GM18520 (cell line): ENCODE results near the gene GRAMD2A.

ENCODE experiments used
- ATAC-seq: cut with Tn5 transposase; IDR thresholded peaks from one replicate; pipeline ENCODE4 v1.9.1; 2021; ENCODE audit not compliant: unreplicated experiment

The GRAMD2A gene

DNA sequence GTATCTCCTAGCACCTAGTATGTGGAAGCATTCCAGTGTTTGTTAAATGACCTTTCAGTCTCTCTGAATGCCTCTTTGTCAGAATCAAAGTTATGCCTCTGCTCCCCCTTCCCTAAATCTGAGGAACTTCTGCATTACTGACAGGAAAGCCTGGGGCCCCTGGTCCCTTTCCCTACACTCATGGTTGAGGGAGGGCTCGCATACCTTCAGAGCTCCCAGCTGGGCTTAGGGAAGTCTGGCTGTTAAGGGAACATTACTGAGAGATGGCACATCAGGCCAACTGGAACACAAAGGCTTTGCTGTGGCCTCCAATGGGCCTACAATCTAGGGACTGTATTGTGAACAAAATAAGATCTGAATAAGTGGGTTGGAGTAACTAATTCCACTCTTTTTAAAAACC lies 23.1 kb upstream of the GRAMD2A start:
- ATAC-seq: no peak

DNA sequence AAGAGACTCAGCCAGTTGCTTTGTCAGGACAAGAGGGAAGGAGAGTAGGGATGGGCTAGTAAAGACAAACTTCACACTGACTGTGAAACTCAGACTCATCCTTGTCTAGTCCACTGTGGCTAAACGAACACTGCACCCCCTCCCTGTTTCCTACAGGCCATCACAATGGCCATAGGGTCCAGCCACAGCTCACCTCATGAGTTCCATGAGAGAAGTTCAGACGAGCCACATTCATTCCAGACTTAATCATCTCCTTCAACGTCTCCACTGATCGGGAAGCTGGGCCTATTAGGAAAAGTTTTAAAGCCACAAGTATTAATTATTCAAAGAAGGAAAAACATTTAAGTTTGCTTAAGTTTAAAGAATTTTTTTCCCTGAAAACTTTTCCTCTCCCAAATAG lies 19.6 kb upstream of the GRAMD2A start:
- ATAC-seq: no peak

DNA sequence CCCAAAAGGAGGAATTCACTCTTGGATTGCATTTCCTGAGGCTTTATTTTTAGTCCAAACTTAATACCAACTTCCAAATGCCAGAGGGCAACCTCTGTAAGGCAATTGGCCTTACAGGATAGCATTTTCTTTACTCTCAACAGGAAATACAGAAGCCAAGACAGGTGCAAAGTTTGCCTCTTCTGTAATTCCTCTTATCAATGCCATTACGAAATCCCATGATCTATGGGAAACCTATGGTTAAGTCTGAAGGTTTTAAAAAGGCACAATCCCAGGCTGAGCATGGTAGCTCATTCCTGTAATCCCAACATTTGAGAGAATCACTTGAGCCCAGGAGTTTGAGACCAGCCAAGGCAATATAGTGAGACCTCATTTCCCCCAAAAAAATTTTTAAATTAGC lies 18.5 kb upstream of the GRAMD2A start:
- ATAC-seq: no peak

DNA sequence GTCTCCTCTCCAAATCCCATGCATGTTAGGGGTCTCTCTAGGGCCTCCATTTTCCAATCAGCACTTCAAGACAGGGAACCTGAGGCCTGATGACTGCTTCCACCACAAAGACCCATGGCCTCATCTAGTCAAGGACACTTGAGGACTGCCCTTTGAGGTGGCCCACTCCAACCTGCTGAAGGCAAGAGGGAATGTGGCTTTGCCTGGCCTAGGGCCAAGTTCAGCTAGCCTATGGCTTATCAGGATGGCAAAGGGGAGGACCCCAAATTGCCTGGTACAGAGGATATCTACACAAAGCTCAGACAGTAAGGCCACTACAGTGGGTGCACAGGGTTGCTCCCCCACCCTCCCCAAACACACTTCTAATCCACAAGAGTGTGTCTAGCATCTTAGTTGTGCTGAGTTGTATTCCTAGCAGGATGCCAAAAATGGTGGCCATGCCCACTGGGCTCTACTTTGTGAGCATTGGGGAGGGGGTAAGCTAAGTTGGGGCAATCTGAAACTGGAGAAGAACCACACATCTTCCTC lies 10.0 kb upstream of the GRAMD2A start:
- ATAC-seq: no peak

DNA sequence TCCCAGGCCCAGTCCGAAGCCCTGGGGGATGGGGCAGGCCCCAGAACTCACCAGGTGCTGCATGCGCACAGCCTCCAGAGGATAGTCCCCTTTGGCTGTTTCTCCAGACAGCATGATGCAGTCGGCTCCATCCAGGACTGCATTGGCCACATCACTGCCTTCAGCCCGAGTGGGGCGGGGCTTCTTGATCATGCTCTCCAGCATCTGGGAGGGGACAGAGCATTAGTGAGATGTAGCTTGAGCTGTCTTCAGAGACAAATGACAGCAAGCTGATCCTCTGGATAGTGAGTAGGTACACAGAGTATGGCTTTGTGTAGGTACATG lies 9.1 kb upstream of the GRAMD2A start:
- ATAC-seq: no peak

DNA sequence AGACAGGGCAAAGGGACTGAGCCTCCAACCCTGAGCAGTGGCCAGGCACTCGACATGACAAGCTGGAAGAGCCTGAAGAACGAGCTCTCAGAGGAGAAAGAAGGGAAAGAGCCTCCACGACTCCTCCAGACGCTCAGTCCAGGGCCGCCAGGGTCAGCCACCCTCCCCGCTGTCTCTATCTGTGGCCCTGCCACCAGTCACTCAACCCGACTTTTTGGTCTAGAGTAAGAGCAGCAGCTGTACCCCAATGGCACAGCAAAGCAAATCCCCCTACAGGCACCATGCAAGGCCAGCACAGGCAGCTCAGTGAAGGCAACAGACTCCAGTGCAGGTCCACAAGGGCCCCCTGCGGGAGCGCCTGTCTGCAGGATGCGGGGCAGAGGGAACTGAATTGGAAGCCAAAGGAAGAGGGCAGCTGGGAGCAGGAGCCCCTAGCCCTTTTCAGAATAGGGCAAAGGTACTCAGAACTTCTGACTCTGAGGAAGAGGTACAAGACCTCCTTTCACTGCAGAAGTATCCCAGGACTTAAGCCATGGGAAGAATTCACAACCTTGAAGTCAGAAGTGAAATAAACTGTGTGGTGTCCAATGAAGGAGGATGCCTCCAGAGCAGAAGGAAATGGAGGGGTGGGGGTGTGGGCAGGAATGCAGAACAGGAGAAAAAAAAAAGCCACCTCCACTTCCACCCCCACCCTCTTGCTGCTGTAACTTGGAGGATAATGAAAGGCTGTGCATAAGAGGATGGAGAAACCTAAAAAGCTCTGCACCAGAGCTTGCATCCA lies 8.5 kb upstream of the GRAMD2A start:
- no peak for ATAC-seq

DNA sequence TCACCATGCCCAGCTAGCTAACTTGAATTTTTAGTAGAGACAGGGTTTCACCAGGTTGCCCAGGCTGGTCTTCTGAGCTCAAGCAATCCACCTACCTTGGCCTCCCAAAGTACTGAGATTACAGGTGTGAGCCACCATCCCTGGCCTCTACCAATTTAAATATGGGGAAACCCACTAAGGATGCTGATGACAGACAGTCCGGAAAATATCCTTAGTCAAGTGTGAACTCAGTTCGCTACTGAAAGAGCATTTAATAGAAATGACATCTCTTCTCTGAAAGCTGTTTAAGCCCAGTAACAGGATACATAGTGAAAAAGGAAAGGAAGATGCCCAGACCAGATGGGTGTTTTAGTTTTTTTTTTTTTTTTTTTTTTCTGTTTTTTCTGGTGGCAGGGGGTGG lies 7.7 kb upstream of the GRAMD2A start:
- no peak for ATAC-seq

DNA sequence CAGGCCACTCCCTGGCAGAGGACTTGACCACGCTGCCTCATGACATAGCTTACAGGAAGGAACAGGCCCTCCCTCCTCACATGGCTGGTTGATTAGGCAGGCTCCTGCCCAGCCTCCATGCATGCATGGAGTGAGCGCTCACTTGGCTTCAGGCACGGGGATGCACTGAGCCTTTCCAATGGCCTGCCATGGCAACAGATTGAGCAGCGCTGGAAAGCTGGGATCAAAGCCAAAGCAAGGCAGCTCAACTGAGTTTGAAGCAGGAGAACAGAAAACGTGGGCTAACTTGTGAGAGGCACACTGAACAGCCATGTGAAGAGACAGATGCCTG lies 5.9 kb upstream of the GRAMD2A start:
- no peak for ATAC-seq

DNA sequence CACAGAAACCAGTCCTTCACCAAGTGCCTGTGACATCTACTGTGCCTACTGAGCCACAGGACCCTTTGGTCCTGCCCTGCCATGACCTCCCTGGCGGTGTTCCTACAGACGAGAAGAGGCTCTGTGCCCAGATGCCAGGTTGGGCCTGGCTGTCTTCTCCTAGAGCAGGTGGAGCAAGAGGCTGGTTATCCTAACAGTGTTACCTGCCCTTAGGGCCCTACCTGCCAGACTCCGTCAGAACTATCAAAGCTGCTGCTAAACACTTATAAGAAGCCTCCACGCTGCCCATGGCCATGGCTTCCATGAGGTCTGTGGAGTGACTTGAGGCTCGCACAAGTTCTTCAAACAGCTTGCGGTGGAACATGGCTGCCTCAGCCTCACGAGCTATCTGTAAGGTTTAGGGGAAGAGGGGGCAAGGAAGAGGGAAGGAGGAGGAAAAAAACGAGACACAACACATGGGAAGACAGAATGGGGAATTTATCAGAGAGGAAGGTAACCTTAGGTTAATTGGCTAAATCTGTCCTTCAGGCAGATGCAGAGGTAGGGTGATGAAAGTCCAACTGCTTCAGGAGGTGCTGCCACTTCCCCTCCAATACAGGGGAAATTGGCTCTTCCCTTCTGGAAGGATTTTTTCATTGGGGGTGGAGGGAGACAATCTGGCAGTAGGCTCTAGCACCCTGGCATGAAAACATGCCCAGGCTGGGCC lies 5.4 kb upstream of the GRAMD2A start:
- ATAC-seq: no peak

DNA sequence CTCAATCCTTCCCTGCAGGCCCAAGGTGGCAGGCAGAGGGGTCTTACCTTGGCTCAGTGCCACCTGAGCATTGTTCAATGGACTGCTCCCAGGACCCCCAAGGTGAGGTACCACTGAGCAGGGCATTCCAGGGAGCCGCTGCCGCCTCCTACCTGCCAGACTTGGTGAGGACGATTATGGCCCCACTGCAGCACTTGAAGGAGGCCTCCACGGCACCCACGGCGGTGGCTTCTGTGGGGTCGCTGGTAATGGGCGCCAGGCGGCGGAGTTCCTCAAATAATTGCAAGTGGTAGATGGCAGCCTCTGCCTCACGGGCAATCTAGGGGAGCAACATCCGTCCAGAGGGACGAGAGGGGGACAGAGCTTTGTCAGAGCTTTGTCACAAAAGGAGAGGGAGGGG lies 4.7 kb upstream of the GRAMD2A start:
- ATAC-seq: no peak

DNA sequence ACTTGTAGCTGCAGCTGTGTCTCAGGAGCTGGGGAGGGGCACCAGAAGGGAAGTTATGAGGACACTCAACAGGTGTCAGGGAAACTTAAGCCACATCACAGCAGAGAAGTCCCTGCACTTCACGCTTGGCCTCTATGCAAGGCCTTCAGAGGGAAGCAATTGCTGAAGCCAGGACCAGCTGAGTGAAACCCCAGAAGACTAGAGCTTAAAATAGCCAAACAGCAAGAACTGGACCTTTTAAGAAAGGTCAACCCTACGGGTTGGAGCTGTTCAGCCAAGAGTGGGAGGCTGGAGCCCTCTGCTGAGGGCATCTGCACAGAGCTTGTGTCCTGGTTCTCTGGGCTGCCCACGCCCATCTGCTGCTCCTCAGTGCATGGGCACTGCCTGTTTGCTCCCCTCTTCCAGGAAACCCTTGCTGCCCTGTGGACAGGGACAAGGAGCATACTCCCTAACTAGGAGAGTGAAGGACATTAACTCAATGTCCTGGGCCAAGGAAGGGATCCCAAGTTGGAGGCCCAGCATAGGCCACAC lies 3.9 kb upstream of the GRAMD2A start:
- ATAC-seq: no peak

DNA sequence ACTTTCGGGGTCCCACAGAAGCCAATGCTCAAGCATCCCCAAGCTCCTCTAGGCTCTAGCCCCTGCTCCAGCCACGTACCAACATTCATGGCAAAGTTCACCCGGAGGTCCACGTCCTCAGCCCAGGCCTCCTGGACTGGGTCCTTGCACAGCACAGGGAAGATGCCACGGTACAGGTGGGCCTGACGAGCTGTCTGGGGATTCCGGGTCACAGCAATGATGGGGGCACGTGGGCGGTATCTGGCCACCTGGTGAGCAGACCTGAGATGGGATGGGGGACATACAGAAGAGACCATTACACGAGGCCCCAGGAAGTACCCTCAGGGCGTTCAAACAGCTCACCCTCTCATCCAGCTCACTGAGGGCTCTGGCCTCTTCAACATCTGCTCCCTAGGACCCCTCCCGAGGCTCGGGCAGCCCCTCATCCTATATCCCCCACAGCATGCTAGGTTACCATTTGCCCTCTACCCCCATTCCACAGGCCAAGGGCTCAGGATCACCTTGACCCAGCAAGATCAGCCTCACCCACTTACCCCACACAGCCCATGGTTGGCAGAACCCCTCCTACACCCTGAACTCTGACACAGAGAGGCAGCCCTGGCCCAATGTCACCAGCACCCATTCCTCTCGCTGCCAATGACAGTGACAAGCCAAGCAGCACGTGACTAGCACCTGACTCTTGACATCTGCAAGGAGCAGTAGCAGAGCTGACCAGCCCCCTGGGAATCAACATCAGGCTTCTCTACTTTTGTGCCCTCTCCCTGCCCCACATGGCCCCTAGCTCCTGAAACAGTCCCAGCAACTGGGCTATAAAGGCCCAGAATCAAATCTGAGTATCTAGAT lies 3.0 kb upstream of the GRAMD2A start:
- no peak for ATAC-seq

DNA sequence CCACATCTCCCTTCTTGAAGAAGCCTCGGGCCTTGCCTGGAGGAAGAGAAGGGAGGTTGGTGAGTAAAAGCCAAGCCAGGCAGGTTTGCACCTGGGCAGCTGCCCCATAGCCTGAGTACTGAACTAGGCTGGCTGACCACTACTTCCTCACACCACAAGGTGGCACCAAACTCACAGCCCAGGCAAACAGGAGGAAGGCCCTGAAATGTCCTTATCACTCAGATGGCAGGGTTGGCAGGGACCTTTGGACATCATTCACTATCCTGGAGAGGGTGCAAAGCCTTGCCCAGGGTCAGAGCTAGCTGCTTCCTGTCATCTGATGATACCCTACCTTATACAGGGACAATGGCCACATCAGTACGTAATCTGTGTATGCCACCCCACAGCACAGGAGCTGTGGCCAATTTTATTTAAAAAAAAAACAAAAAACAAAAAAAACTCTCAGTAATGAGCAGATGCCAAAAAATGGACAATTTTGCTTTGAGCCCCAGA lies 2.2 kb upstream of the GRAMD2A start:
- ATAC-seq: no peak

DNA sequence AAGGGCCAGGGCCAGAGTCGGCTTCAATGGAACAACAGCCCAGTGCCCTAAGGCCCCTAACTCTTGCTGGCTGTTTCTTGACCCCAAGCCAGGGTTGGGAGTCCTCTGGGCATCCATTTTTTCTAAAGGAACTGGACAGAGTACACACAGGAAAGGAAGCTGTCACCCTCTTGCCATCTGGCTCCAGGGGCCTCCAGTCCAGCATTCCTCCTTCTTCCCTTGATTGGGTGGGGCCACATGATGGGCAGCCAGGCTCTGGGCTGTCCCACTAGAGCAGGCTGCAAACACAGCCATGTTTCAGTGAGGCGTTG lies 1.6 kb upstream of the GRAMD2A start:
- ATAC-seq: no peak

DNA sequence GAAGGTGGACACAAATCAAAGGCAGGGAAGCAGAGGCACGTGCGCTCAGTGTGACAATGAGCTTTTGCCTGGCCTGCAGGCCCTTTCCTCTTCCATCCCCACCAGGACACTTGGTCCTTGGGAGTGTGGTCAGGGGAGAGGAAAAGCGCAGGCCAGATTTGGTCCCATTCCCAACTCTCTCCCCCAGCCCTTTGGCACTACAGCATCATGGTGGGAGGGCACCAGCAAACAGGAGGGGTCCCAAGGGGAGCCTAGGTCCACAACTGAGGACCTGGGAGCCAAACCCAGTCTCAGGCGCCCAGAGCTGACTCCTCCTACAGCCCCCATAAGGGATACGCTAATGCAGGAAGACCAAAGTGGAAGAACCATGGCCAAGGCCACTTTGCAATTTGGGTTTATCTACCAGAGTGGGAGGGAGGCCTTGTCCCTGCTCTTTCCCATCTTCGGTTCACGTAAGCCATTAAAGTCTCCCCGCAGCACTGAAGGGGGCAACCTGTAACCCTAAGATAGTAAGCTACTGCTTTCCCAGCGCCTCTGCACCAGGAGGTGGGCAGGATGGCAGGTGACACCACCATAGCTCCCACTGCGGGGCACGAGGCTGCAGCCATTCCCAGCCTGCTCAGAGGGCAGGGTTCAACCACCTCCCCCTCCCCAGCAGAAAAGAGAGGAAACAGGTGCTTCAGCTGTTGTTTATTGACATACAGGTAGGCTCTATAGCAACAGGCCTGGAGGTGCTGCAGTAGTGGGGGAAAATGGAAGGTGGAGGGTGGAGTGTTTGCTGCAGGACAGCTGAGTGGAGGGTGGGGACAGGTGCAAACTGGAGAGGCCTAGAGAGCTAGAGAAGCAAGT lies 993 bp upstream of the GRAMD2A start:
- ATAC-seq: no peak

DNA sequence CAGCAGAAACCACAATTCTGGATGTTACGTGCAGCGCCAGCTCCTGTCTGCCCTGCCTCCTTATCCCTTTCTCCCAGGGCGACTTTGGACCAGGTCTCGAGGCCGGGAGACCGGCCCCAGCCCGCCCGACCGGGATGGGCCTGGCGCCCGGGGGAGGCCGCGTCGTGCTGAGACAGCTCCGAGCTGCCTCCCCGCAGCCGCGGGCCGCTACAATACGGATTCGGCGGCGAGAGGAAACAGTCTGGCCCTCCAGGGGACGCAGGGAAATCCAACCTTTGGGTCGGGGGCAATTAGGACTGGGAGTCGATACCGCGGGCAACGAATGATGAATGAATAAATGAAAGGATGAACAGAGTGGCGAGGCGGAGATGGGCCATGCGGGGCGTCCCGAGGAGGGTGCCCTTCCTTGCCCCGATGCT lies 537 bp downstream of the GRAMD2A start:
- ATAC-seq: no peak

DNA sequence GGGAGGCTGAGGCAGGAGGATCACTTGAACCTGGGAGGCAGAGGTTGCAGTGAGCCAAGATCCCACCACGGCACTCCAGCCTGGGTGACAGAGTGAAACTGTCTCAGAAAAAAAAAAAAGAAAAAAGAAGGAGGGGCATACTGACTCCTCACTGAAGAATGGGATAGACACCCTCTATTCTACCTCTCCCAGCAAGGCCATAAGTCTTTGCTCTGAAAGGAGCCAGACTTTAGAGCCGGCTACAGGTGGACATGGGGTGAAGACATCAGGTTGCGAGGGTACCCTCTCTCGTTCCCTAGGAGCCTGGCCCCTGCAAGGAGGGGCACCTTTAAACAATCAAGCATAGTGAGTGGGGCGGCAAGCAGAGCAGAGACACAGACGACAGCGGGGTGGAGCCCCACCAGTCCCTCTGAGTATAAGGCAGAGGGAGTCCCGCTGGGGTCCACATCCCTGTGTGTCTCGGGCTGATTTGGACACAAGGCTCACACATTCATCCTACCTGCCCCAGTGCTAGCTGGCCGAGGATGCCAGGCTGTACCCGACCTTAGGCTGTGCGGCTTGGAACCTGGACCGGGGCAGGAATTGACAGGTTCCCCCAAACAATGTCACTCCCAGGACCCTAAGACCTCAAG lies 1.1 kb downstream of the GRAMD2A start:
- no peak for ATAC-seq

DNA sequence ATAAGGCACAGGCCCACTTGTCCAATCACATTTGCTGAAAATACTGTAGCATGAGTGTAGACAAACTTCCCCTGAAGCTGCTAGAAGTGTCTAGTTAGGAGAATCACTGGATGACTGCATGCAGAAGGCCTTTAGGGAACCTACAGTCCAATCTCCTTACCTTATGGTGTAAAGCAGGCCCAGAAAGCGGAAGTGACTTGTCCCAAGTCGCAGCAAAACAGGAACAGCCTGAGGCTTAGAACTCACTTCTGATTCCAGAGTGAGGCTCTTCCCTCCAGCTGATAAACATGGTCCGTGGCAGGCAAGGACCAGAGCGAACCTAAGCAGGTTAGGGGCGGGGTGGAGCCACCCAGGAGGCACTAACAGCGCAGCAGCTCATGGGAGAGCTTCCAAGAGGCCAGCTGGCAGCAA lies 2.5 kb downstream of the GRAMD2A start:
- ATAC-seq: no peak

DNA sequence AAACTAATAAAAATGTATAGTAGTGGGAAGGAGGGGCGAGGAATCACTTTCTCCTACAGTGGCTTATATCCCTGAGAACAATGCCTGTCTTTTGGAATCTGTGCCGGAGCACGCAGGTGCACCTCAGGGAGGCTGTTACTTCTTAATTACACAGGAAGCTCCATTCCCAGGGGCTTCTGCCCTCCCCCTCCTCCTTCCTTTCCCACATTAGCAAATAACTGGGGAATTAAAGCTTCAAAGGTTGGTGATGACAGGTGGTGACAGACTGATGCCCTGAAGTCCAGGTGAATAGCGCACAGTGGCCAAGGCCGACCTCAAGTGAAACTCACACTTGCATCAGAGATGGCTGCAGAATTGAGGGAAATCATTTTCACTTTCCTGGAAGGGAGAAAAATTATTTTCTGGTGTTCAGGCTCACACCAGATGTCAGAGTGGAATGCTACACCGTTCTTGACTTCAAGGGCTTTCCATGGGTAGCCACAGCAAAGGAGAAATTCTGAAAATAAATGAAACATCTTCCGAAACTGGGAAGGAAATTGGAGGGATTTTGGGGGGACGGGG lies 3.7 kb downstream of the GRAMD2A start:
- ATAC-seq: no peak

DNA sequence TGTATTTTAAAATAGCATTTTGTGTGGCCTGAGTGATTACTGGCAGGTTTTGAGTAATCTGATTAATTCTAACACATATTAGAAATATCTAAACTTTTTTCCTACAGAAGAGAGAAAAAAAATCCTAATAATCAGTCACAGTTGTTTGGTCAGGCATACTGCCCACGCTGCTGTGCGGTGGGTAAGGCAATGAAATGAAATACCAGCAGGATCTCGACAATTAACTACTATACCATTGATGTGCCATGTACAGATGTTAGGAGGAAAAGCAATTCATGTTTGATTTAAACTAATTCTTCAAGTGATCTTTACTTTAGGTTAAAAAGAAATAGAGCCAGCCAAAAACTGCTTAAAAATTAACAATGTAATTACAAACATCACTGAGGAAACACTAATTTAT lies 5.2 kb downstream of the GRAMD2A start:
- ATAC-seq: no peak
